Ishikawa (cell line): ENCODE results near the gene DIRAS2.
A peak's percentile ranks its signal among the peaks of the same experiment; 100 is the strongest.

Source experiments
- CEBPB ChIP-seq: IDR thresholded peaks from 2 replicates; pipeline ENCODE4 v1.6.1; 2012
- CREB1 ChIP-seq: IDR thresholded peaks from 2 replicates; pipeline ENCODE4 v1.6.1; 2012; ENCODE audit warnings: low read depth
- EGR1 ChIP-seq: IDR thresholded peaks from 2 replicates; pipeline ENCODE4 v1.6.1; 2012
- EP300 ChIP-seq: IDR thresholded peaks from 2 replicates; pipeline ENCODE4 v1.6.1; 2012; ENCODE audit warnings: borderline replicate concordance
- FOXM1 ChIP-seq: IDR thresholded peaks from 2 replicates; pipeline ENCODE4 v1.6.1; 2012; ENCODE audit warnings: low read depth, borderline replicate concordance
- NFIC ChIP-seq: IDR thresholded peaks from 2 replicates; pipeline ENCODE4 v1.6.1; 2012
- RAD21 ChIP-seq: IDR thresholded peaks from 2 replicates; pipeline ENCODE4 v1.6.1; 2012; ENCODE audit warnings: low read depth
- TAF1 ChIP-seq: IDR thresholded peaks from 2 replicates; pipeline ENCODE4 v1.6.1; 2012; ENCODE audit warnings: low read depth, mild to moderate bottlenecking
- TCF12 ChIP-seq: IDR thresholded peaks from 2 replicates; pipeline ENCODE4 v1.6.1; 2012; ENCODE audit warnings: low read depth
- TEAD4 ChIP-seq: IDR thresholded peaks from 2 replicates; pipeline ENCODE4 v1.6.1; 2012
- YY1 ChIP-seq: IDR thresholded peaks from 2 replicates; pipeline ENCODE4 v1.6.1; 2012; ENCODE audit warnings: low read depth
- ZBTB7A ChIP-seq: IDR thresholded peaks from 2 replicates; pipeline ENCODE4 v1.6.1; 2012; ENCODE audit warnings: low read depth
- TF ChIP-seq, protein P1 (sequence below): IDR thresholded peaks from 2 replicates; pipeline ENCODE4 v1.6.1; 2012
- TF ChIP-seq, protein P2 (sequence below): IDR thresholded peaks from 2 replicates; pipeline ENCODE4 v1.6.1; 2012
- TF ChIP-seq, protein P3 (sequence below): IDR thresholded peaks from 2 replicates; pipeline ENCODE4 v1.6.1; 2012; ENCODE audit warnings: low read depth, mild to moderate bottlenecking

DIRAS2 gene

DNA sequence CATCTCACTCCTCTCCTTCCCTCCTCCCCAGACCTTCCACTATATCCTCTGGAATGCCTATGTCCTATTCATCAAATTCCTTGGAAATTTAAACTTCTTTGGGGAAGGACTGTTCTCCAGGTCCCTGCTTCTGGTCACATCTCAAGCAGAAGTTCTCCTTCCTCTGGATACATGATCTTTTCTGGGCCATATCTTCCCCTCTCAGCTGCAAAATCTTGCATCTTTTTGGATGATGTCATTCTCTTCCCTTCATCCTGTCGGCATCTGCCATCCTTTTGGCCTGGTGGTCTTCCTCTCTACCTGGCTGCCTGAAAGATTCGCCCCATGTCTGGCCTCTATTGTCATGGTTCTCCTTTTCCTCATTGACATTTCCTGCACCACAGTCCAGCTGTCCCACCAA, 5.2 kb upstream of the DIRAS2 start:
- no peak for TF ChIP-seq CREB1
- no peak for TF ChIP-seq CEBPB
- TF ChIP-seq EP300, result no peak
- TF ChIP-seq, protein P1, sequence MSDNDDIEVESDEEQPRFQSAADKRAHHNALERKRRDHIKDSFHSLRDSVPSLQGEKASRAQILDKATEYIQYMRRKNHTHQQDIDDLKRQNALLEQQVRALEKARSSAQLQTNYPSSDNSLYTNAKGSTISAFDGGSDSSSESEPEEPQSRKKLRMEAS, result no peak
- no peak for TF ChIP-seq FOXM1
- no peak for TF ChIP-seq ZBTB7A
- TF ChIP-seq, protein P2, sequence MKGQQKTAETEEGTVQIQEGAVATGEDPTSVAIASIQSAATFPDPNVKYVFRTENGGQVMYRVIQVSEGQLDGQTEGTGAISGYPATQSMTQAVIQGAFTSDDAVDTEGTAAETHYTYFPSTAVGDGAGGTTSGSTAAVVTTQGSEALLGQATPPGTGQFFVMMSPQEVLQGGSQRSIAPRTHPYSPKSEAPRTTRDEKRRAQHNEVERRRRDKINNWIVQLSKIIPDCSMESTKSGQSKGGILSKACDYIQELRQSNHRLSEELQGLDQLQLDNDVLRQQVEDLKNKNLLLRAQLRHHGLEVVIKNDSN, result no peak
- TF ChIP-seq RAD21, result no peak
- no peak for TF ChIP-seq TEAD4
- TF ChIP-seq, protein P3, sequence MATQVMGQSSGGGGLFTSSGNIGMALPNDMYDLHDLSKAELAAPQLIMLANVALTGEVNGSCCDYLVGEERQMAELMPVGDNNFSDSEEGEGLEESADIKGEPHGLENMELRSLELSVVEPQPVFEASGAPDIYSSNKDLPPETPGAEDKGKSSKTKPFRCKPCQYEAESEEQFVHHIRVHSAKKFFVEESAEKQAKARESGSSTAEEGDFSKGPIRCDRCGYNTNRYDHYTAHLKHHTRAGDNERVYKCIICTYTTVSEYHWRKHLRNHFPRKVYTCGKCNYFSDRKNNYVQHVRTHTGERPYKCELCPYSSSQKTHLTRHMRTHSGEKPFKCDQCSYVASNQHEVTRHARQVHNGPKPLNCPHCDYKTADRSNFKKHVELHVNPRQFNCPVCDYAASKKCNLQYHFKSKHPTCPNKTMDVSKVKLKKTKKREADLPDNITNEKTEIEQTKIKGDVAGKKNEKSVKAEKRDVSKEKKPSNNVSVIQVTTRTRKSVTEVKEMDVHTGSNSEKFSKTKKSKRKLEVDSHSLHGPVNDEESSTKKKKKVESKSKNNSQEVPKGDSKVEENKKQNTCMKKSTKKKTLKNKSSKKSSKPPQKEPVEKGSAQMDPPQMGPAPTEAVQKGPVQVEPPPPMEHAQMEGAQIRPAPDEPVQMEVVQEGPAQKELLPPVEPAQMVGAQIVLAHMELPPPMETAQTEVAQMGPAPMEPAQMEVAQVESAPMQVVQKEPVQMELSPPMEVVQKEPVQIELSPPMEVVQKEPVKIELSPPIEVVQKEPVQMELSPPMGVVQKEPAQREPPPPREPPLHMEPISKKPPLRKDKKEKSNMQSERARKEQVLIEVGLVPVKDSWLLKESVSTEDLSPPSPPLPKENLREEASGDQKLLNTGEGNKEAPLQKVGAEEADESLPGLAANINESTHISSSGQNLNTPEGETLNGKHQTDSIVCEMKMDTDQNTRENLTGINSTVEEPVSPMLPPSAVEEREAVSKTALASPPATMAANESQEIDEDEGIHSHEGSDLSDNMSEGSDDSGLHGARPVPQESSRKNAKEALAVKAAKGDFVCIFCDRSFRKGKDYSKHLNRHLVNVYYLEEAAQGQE, result no peak
- TF ChIP-seq TCF12, result no peak

DNA sequence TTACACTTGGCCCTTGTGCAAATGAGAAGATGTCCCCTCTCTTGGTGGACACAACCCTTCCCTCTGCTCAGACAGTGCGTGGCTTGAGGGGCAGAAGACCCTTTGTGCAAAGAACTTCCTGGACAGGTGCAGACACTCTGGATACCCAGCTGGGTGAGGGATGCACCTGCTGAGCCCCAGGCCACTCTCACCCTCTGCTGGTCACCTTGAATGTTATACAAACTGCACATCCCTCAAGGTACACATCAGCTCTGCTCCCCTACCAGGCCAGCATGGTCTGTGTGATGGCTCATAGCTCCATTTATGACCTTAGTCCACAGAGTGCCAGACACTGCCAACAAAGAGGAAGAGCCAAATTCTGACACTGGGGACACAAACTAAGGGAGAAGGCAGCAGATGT, 3.1 kb upstream of the DIRAS2 start:
- TF ChIP-seq FOXM1 (no peak), EGR1 (no peak), EP300 (no peak), RAD21 (peak; percentile 48), CREB1 (no peak), TCF12 (no peak), TEAD4 (no peak), ZBTB7A (no peak)
- TF ChIP-seq, protein P2, result no peak

DNA sequence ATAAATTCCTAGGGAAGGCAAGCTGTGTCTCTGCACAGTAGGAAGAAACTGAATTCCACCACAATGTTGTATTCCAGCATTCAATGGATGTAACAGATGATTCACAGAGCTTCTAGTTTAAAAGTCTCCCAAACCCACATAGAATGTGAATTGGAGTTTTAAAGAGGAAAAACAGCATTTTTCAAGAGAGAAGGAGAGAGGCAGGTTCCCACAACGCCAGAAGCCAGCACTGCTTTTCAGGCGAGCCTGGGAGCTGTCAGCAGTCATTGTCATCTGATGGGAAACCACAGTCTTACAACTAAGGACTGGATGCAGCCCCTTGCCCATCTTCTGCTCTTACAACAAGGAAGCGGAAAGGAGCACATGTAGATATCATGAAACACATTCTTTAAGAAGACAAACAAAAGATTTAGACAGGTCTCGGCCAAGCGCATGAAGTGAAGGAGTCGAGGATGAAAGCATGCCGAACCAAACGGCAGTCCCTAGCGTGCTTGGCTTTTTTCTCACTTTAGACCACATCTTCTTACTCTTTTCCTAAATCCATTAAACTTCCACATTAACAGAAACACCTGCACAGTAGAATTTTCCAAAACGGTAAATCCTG, 638 bp downstream of the DIRAS2 start:
- TF ChIP-seq ZBTB7A, result no peak
- TF ChIP-seq EP300, result no peak
- TF ChIP-seq NFIC, result no peak
- TF ChIP-seq, protein P1, result no peak
- no peak for TF ChIP-seq EGR1
- no peak for TF ChIP-seq FOXM1
- no peak for TF ChIP-seq RAD21
- no peak for TF ChIP-seq YY1
- TF ChIP-seq, protein P2, result no peak
- TF ChIP-seq TAF1, result no peak
- no peak for TF ChIP-seq TEAD4
- TF ChIP-seq CEBPB, result no peak
- no peak for TF ChIP-seq TCF12
- TF ChIP-seq, protein P3, result no peak
- TF ChIP-seq CREB1, result no peak

DNA sequence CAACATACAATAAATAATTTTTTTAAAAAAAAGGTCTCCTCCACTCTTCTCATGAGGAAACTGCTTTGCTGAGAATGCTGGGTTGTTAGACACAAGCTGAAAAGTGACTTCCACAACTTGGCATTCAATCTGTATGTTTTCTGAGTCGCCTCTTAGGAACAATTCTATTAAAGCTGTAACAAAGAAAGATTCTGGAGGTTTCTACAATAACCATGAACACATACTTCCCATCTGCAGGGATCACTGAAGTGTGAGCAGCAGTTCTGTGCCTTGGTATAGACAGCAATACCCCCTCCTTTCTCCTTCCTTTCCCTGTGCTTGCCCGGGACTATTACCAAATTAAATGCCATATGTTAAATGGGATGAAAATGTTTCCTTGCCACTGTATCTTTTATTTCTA, 1.5 kb downstream of the DIRAS2 start:
- TF ChIP-seq TAF1 (no peak), NFIC (no peak), CREB1 (no peak), FOXM1 (no peak), EGR1 (no peak), RAD21 (no peak), EP300 (no peak), ZBTB7A (no peak)
- TF ChIP-seq, protein P2, result no peak
- TF ChIP-seq, protein P1, result no peak
- TF ChIP-seq, protein P3, result no peak
